Measurements from ENCODE around the gene CACNA1D. TPM values are rescaled to one million over a fixed set of nuclear protein-coding genes. Genes with fewer than 3 reads are reported as not detected.

CACNA1D gene
- polyA plus RNA-seq, 1 donor (not counting 4 experiments of a cell fraction or from before 2014, with no cell fraction given): 0.20 TPM

DNA sequence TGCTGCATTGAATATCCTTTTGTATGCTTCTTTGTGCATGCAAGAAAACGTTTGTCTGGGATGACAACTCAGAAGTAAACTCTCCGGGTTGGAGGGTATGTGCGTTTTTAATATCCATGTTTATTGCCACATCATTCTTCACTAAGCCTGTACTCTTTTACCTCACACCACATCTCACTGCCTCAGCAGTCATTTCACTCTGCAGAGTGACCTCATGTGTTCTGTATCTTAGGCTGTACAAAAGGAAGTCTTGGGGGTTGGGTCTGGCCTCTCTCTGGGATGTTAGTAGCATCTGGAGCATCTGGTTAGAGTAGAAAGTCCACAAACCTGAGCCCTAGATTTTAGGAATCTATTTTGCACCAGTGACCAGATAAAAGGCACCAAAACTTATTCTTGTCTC, 16.1 kb downstream of the CACNA1D start:
- H3K4me3 ChIP-seq (ENCODE audit: control insufficient read depth in 2 of 3, extremely low read depth in 1 of 3, insufficient read depth in 2 of 3, low read depth in 1 of 3, low read length in 3 of 3): no peak overlapping the region
- TF ChIP-seq CTCF (optimal IDR thresholded peaks at IDR 0.05 in 1 of 3, IDR thresholded peaks at IDR 0.05 in 1 of 3, conservative IDR thresholded peaks at IDR 0.05 in 1 of 3; ENCODE audit: extremely low read depth in 1 of 3, insufficient read depth in 2 of 3, low read length in 3 of 3): no peak
- no peak for TF ChIP-seq EZH2 (IDR thresholded peaks at IDR 0.05; ENCODE audit: low read length)
- no peak overlapping the region for H3K9ac ChIP-seq (ENCODE audit: control insufficient read depth, extremely low read depth, insufficient read depth, low read length)
- no peak overlapping the region for H3K27ac ChIP-seq (ENCODE audit: control insufficient read depth, insufficient read depth, low read length)
- H3K9me3 ChIP-seq (ENCODE audit: control insufficient read depth, low read depth, low read length): no peaks in the 10 kb centered on the region
- dilution Hi-C loops (cut with MboI; ENCODE audit: extremely low pct_ligation_motif_present, low sequenced_read_pairs): no loop called here
- H3K36me3 ChIP-seq (ENCODE audit: control insufficient read depth in 2 of 2, extremely low read depth in 1 of 2, insufficient read depth in 2 of 2, low read length in 2 of 2): no peaks in the 10 kb centered on the region
- no peaks in the 10 kb centered on the region for H3K9me1 ChIP-seq (ENCODE audit: control insufficient read depth, extremely low read depth, insufficient read depth, low read length)
- no peak overlapping the region for H2AFZ ChIP-seq (ENCODE audit: control insufficient read depth, low read length)
- no peaks in the 10 kb centered on the region for H4K20me1 ChIP-seq (ENCODE audit: control insufficient read depth, extremely low read depth, insufficient read depth, low read length)
- no peaks in the 10 kb centered on the region for H3K79me2 ChIP-seq (ENCODE audit: control insufficient read depth, insufficient read depth, low read length)
- no peak for DNase-seq (ENCODE audit: low read depth, low spot score)
- H3K4me1 ChIP-seq (ENCODE audit: control insufficient read depth, extremely low read depth, insufficient read depth, low read length): no peaks in the 10 kb centered on the region
- no peak overlapping the region for H3K4me2 ChIP-seq (ENCODE audit: control insufficient read depth, extremely low read depth, insufficient read depth, low read depth, low read length)
- no peaks in the 10 kb centered on the region for H3K27me3 ChIP-seq (ENCODE audit: control insufficient read depth, extremely low read depth, insufficient read depth, low read length)
- FAIRE-seq: no peak

DNA sequence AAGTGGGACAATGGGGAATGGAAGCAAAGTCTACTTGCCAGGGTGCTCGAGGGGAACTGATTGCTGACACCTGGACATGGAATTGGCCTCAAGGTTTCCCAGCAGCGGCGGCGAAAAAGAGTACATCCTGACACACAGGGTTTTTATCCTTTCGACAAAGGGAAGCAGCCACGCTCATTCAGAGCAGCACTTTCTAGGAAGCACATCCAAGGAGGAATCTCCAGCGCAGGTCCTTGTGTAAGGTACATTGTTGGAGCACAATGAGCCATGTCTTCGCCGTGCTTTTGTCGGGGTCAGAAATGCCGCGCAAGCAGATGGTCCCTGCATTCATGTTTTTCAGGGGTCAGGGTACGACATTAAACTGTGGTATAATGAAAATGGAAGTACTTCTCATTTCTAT, 16.8 kb downstream of the CACNA1D start:
- Histone ChIP-seq H2AFZ (ENCODE audit: control insufficient read depth, low read length) (no peak overlapping the region), H3K9me1 (ENCODE audit: control insufficient read depth, extremely low read depth, insufficient read depth, low read length) (no peaks in the 10 kb centered on the region), H3K4me1 (ENCODE audit: control insufficient read depth, extremely low read depth, insufficient read depth, low read length) (no peaks in the 10 kb centered on the region), H3K4me3 (ENCODE audit: control insufficient read depth in 2 of 3, extremely low read depth in 1 of 3, insufficient read depth in 2 of 3, low read depth in 1 of 3, low read length in 3 of 3) (no peak overlapping the region), H4K20me1 (ENCODE audit: control insufficient read depth, extremely low read depth, insufficient read depth, low read length) (no peaks in the 10 kb centered on the region), H3K9ac (ENCODE audit: control insufficient read depth, extremely low read depth, insufficient read depth, low read length) (no peak overlapping the region), H3K36me3 (ENCODE audit: control insufficient read depth in 2 of 2, extremely low read depth in 1 of 2, insufficient read depth in 2 of 2, low read length in 2 of 2) (no peaks in the 10 kb centered on the region), H3K9me3 (ENCODE audit: control insufficient read depth, low read depth, low read length) (no peaks in the 10 kb centered on the region), H3K27me3 (ENCODE audit: control insufficient read depth, extremely low read depth, insufficient read depth, low read length) (no peaks in the 10 kb centered on the region), H3K4me2 (ENCODE audit: control insufficient read depth, extremely low read depth, insufficient read depth, low read depth, low read length) (no peak overlapping the region), H3K79me2 (ENCODE audit: control insufficient read depth, insufficient read depth, low read length) (no peaks in the 10 kb centered on the region), H3K27ac (ENCODE audit: control insufficient read depth, insufficient read depth, low read length) (no peak overlapping the region)
- dilution Hi-C loops (cut with MboI; ENCODE audit: extremely low pct_ligation_motif_present, low sequenced_read_pairs): no loop called here
- no peak for FAIRE-seq
- TF ChIP-seq CTCF (optimal IDR thresholded peaks at IDR 0.05 in 1 of 3, IDR thresholded peaks at IDR 0.05 in 1 of 3, conservative IDR thresholded peaks at IDR 0.05 in 1 of 3; ENCODE audit: extremely low read depth in 1 of 3, insufficient read depth in 2 of 3, low read length in 3 of 3) (no peak), EZH2 (IDR thresholded peaks at IDR 0.05; ENCODE audit: low read length) (no peak)
- DNase-seq (ENCODE audit: low read depth, low spot score): no peak
